Measurements from ENCODE around the gene NKTR.

Gene NKTR

DNA sequence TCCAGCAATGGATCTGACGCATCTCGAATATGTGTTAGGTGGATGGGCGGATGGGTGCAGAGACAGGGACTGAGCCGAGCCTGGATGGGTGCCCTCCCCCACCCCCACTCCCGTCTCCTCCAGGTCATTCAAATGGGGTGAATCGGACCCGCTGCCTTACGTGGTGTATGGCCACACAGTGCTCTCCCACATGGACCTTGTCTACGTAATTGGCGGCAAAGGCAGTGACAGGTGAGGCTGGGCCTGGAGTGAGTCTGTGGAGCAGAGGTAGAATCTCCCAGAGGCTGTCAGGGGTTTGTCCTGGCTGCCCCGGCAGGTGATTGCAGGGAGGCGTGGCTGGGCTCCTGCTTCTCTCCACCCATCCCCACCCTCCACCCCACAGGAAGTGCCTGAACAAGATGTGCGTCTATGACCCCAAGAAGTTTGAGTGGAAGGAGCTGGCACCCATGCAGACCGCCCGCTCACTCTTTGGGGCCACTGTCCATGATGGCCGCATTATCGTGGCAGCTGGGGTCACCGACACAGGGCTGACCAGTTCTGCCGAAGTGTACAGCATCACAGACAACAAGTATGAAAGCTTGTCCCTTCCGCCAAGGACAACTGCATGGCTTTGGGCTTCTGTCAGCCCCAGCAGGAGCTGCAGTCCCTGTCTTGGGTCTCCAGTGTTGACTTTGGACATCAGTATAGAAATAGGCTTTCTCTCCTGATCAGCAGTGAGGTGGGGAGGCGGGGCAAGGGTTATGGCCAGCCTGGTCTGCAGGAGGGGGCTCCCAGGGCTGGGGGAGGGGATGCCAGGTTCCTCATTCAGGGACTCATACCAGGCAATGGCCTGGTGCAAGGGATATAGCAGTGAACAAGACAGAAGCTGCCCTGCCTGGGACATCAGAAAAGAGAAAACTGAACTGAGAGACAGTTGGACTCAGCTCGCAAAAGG lies 88.3 kb downstream of the NKTR start:
- TF ChIP-seq CTCF (IDR thresholded peaks at IDR 0.05; ENCODE audit: control extremely low read depth, extremely low read depth, low read depth, missing control alignments): no peak
- ChIA-PET CTCF (no interaction called here), POLR2A (no interaction called here)
- DNase-seq (ENCODE audit: extremely low spot score): no peak

DNA sequence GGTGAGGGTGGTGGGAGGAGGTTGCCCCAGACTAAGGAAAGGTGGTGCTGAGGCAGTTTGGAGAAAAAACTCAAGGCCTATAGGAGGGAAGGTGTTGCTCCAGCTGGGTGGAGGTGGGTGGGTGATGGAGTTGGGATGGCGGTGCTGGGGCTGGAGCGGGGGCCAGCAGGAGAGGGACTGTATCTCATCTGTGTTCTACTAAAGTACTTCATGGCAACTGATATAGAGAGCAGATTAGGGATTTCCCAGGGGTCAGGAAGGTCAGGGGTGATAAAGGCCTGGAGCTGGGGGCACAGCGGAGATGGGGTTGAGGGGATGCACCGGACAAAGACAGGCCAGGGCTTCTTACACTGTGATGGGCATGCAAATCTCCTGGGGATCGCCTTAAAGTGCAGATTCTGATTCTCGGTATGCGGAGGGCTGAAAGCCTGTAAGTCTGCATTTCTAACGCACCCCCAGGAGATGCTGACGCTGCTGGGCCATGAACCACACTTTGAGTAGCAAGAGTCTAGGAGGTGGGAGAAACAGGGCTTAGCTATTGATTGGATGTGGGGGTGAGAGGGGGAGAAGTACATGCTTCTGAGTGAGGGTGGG lies 89.0 kb downstream of the NKTR start:
- DNase-seq (ENCODE audit: extremely low spot score): no peak
- TF ChIP-seq CTCF (IDR thresholded peaks at IDR 0.05; ENCODE audit: control extremely low read depth, extremely low read depth, low read depth, missing control alignments): no peak
- CTCF ChIA-PET: no interaction called here
- POLR2A ChIA-PET: no interaction called here

- ChIA-PET POLR2A (no interaction called here), CTCF (no interaction called here)
- no peak for TF ChIP-seq CTCF (IDR thresholded peaks at IDR 0.05; ENCODE audit: control extremely low read depth, extremely low read depth, low read depth, missing control alignments)
- DNase-seq (ENCODE audit: extremely low spot score): no peak
Observed at GRCh38 chr3:42690191-42690590, 89.7 kb downstream of the NKTR start.

GRCh38 chr3:42690766-42691680 lies 90.5 kb downstream of the NKTR start:
- CTCF ChIA-PET: no interaction called here
- TF ChIP-seq CTCF (IDR thresholded peaks at IDR 0.05; ENCODE audit: control extremely low read depth, extremely low read depth, low read depth, missing control alignments): no peak
- no peak for DNase-seq (ENCODE audit: extremely low spot score)
- POLR2A ChIA-PET: no interaction called here

DNA sequence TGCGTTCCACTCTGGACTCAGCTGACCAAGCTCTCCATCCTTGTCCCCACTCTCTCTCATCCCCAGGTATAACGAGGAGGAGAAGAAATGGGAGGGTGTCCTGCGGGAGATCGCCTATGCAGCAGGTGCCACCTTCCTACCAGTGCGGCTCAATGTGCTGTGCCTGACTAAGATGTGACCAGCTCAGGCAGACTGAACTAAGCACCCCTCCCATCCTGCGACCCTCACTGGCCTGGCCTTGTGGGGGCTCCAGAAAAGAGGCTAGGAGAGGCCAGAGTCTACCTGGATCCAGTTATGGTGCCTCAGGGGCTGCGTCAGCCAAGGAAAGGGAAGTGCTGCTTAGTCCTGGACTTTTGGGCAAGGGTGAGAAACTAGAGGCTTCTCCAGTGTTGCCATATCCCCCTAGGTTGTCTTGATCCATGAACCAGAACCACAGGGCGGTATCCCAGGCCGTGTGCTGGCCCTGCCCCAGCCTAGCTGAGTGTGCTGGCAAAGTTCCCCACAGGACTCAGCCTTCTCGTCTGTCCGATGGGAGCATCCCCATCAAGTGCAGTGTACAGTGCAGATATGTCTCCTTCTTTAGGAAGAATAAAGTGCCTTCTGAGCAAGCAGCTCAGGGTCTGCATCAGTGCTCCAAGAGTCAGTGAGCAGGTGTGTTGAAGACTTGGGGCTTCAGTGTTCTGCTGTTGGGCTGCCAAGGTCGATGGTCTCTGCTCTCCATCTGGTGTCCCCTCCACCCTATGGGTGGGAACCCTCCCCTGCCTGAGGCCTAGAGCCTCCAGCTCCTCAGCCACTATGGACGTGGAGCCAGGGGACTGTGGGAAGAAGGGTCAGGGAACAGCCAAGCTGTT lies 91.6 kb downstream of the NKTR start:
- CTCF ChIA-PET: interaction anchor here (2.5 kb wide), 1 partner anchor 9 kb away, joined by 7 read pairs; no protein-coding TSS in a partner anchor
- no peak for TF ChIP-seq CTCF (IDR thresholded peaks at IDR 0.05; ENCODE audit: control extremely low read depth, extremely low read depth, low read depth, missing control alignments)
- POLR2A ChIA-PET: no interaction called here
- no peak for DNase-seq (ENCODE audit: extremely low spot score)

Data from GM10248 (cell line).